ENCODE results near the gene PLEKHG4B.

- TF ChIP-seq CTCF (IDR thresholded peaks at IDR 0.05 in 8 of 11, conservative IDR thresholded peaks at IDR 0.05 in 3 of 11) (no peak), POLR2A (IDR thresholded peaks at IDR 0.05) (no peak), POLR2AphosphoS5 (IDR thresholded peaks at IDR 0.05) (no peak)
These were observed 89.6 kb downstream of the PLEKHG4B start for GRCh38 chr5:181566-181965.

Data from spleen (tissue), 7 donors.